HG02870 (cell line): Measurements from ENCODE around the gene LILRA1.
"Not testable (repeated sequence)": the region's sequence is repeated elsewhere in the genome, so short reads cannot be mapped to it uniquely, and the experiment has no call there.

ENCODE experiments used
- ATAC-seq: cut with Tn5 transposase; IDR thresholded peaks from one replicate; pipeline ENCODE4 v1.9.1; 2021; ENCODE audit warnings: mild to moderate bottlenecking, moderate library complexity; ENCODE audit not compliant: unreplicated experiment

The LILRA1 gene

GRCh38 chr19:54622431-54622830 lies 29.0 kb downstream of the LILRA1 start:
- ATAC-seq = no peak

GRCh38 chr19:54624234-54624633 lies 30.8 kb downstream of the LILRA1 start:
- not testable (repeated sequence) for ATAC-seq

- ATAC-seq = not testable (repeated sequence)
These were observed 31.7 kb downstream of the LILRA1 start for GRCh38 chr19:54624934-54625730.

DNA sequence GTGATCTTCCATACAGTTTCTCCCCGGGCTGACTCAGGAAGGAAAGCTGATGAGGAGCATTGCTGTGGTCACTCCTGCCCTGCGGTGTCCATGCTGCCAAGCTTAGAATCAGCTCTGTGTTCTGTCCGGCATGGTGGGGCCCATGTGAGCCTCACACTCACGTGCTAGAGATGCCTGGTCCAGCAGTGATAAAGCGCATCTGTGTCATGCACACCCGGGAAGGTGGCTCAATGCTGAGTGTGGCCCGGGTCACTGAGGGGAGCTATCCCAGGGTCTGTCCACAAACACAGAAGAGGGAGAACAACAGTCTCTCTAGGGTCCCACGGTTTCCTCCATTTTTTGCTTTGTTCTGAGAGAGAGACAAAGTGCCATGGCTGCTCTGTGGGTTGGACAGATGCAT lies 33.3 kb downstream of the LILRA1 start:
- ATAC-seq = no peak

DNA sequence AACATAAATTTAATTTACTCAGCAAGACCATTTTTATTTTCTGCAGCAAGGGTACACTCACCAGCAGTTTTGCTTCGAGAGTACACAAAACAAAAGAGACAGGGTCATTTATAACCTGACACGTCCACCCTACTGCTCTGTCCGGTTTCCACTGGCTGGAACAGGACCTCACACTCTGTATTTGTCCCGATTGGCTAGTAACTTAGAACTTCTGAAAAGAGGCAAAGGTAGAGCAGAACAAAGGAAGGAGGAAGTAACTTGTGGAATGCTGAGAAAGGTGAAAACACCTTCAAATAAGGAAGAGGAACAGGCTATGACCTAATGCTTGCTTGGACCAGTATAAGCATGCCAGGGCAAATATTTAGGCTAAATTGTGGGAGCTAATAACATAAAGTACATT lies 34.5 kb downstream of the LILRA1 start:
- ATAC-seq = not testable (repeated sequence)

- not testable (repeated sequence) for ATAC-seq
These were observed 36.8 kb downstream of the LILRA1 start, which contains the start of gene LILRB1 for GRCh38 chr19:54630262-54630661. TSS of gene LILRB1 (plus strand) at chr19:54630484. CDS start at chr19:54631074, 590 bp downstream.

DNA sequence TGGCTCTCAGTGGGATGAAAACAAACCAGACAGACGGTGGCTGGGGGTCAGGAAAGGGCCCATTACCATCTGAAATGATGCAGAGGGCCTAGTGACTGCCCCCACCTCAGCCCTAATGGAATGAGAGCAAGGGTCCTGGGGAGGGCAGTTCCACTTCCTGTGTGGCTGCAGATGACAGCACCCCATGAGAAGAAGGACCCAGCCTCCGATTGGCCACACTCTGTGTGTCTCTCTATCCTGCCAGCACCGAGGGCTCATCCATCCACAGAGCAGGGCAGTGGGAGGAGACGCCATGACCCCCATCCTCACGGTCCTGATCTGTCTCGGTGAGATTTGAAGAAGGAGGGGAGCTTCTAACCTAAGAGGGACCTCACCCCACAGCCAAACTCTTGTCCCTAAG lies 37.4 kb downstream of the LILRA1 start:
- no peak for ATAC-seq

DNA sequence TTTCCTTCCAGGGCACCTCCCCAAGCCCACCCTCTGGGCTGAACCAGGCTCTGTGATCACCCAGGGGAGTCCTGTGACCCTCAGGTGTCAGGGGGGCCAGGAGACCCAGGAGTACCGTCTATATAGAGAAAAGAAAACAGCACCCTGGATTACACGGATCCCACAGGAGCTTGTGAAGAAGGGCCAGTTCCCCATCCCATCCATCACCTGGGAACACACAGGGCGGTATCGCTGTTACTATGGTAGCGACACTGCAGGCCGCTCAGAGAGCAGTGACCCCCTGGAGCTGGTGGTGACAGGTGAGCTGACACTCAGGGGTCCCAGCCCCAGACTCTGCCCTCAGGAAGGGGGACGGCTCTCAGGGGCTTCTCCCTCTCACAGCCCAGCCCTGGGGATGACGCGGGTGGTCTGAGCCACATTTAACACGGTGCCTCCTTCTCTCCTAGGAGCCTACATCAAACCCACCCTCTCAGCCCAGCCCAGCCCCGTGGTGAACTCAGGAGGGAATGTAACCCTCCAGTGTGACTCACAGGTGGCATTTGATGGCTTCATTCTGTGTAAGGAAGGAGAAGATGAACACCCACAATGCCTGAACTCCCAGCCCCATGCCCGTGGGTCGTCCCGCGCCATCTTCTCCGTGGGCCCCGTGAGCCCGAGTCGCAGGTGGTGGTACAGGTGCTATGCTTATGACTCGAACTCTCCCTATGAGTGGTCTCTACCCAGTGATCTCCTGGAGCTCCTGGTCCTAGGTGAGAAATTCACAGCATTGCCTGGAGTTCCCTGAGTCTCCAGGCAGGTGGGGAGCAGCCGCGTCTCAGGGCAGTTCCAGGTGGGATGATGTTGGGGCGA lies 38.3 kb downstream of the LILRA1 start:
- ATAC-seq = not testable (repeated sequence)

GRCh38 chr19:54632517-54632916 lies 39.1 kb downstream of the LILRA1 start:
- not testable (repeated sequence) for ATAC-seq

DNA sequence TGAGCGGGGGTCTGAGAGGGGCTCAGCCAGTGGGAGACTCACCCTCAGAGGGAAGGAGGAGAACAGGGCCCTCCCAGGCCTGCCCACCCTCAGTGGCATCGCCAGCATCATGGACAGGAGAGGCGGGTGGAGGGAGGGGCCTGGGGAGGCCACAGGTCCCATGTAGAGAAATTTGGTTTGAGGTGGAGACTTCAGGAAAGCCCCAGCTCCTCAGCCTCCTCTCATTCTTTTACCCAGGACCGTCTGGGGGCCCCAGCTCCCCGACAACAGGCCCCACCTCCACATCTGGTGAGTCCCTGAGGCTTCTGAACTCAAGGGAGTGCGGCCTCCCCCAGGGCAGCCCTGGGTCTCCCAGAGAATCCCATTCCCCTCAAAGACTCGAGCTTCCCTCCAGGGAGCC lies 40.0 kb downstream of the LILRA1 start:
- ATAC-seq = no peak

DNA sequence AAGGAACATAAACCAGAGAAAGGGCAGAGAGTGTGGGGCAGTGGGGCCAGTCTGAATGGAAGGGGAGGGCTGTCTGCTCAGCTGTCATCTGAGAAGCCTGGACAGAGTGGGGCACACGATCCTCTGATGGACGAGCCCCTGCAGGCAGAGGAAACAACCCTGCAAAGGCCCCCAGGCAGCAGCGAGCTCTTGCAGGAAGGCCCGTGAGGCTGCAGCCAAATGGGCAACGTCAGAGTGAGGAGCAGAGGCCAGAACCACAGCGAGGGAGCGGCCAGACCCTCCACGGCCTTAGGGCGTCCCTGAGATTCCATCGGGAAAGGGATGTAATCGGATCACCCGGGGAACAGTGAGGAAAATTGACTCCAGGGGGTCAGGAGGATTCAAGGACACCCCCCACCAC lies 42.6 kb downstream of the LILRA1 start:
- ATAC-seq = not testable (repeated sequence)

DNA sequence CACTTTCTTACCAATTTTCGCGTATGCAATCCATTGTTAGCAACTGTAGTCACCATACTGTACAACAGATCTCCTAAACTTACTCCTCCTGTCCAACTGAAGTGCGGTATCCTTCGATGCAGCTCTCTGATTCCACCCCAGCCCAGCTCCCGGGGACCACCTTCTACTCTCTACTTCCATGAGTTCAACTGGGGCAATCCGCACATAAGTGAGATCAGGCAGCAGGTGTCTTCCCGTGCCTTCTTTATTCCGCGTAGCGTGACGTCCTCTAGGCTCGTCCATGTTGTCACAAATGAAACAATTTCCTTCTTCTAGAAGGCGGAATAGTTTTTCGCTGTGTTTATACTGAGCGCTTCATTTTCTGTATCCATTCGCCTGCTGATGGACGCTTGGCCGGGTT lies 45.3 kb downstream of the LILRA1 start:
- ATAC-seq = no peak

- ATAC-seq = not testable (repeated sequence)
These were observed 49.5 kb downstream of the LILRA1 start for GRCh38 chr19:54642953-54643352.

DNA sequence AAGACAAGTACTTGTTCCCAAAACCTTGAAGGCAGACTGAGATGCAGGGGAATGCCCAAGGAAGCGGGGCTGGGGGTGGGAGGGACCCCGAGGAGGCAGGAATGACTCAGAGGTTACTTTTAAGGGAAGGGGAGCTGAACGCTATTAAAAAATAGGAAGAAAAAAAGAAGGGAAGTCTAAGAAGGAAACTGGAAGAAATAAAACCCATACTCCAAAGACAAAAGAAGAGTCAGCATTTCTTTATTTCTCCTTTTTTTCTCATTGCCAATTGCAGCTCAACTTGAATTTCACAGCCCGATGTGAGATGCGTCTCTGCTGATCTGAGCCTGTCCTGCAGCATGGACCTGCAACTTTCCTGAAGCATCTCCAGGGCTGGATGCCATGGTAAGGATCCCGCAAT lies 50.2 kb downstream of the LILRA1 start:
- not testable (repeated sequence) for ATAC-seq

GRCh38 chr19:54644056-54644455 lies 50.6 kb downstream of the LILRA1 start:
- no peak for ATAC-seq

GRCh38 chr19:54646331-54646841 lies 53.0 kb downstream of the LILRA1 start:
- no peak for ATAC-seq

GRCh38 chr19:54648129-54648528 lies 54.7 kb downstream of the LILRA1 start:
- no peak for ATAC-seq

DNA sequence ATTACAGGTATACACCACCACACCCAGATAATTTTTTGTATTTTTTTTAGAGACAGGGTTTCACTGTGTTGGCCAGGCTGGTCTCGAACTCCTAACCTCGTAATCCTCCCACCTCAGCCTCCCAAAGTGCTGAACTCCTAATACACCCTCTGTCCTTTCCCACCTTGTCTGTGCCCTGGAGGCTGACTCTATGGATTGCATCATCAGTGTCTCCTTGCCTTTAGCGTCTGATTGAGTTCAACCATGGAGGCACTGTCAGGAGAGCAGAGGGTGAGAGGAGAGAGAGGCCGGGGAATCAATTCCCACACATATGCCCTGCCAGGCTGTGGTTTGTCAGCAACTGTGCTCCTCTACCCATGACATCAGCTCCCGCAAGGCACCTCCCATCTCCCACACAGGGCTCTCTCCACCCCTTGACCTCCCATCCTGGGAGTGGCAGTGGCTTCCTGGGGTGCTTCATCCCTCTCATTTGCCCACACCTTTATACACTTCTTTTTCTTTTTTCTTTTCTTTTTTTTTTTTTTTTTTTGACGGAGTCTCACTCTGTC lies 56.8 kb downstream of the LILRA1 start:
- ATAC-seq = no peak
